H9 (cell line): ENCODE data around the gene MT1X. TPM values are rescaled to one million over a fixed set of nuclear protein-coding genes. Genes with fewer than 3 reads are reported as not detected.

Experiments used
- DNase-seq: peaks from one replicate; pipeline ENCODE4 v3.0.0-alpha.2; 2017
- H2AFZ ChIP-seq: one replicate; pipeline ENCODE4 v1.6.1; 2013; ENCODE audit warnings: mild to moderate bottlenecking, low read length, control low read depth, moderate library complexity
- H2AK5ac ChIP-seq: 2 replicates; pipeline ENCODE4 v1.6.1; 2013; ENCODE audit warnings: low read length, control low read depth, mixed read lengths; ENCODE audit not compliant: insufficient read length
- H2BK120ac ChIP-seq: one replicate; pipeline ENCODE4 v1.6.1; 2013; ENCODE audit warnings: low read depth, mild to moderate bottlenecking, low read length, control low read depth, inconsistent platforms; ENCODE audit not compliant: poor library complexity, severe bottlenecking
- H2BK12ac ChIP-seq: 2 replicates; pipeline ENCODE4 v1.6.1; 2013; ENCODE audit warnings: low read length, control low read depth, mixed read lengths, low read depth; ENCODE audit not compliant: insufficient read length
- H2BK15ac ChIP-seq: 2 replicates; pipeline ENCODE4 v1.6.1; 2013; ENCODE audit warnings: low read depth, low read length, control low read depth
- H2BK20ac ChIP-seq: one replicate; pipeline ENCODE4 v1.6.1; 2013; ENCODE audit warnings: low read depth, mild to moderate bottlenecking, low read length, control low read depth, inconsistent platforms; ENCODE audit not compliant: poor library complexity, severe bottlenecking
- H2BK5ac ChIP-seq: 2 replicates; pipeline ENCODE4 v1.6.1; 2013; ENCODE audit warnings: low read length, control low read depth, mixed read lengths; ENCODE audit not compliant: insufficient read length
- H3K14ac ChIP-seq: 2 replicates; pipeline ENCODE4 v1.6.1; 2013; ENCODE audit warnings: low read length, control low read depth; ENCODE audit not compliant: insufficient read depth
- H3K18ac ChIP-seq: 2 replicates; pipeline ENCODE4 v1.6.1; 2013; ENCODE audit warnings: low read depth, mild to moderate bottlenecking, mixed read lengths, low read length, control low read depth; ENCODE audit not compliant: insufficient read length
- H3K23ac ChIP-seq: 2 replicates; pipeline ENCODE4 v1.6.1; 2013; ENCODE audit warnings: low read length, control low read depth, mixed read lengths, low read depth; ENCODE audit not compliant: insufficient read length
- H3K23me2 ChIP-seq: 2 replicates; pipeline ENCODE4 v1.6.1; 2013; ENCODE audit warnings: low read depth, mild to moderate bottlenecking, mixed read lengths, low read length, control low read depth; ENCODE audit not compliant: insufficient read length, poor library complexity, severe bottlenecking
- H3K27ac ChIP-seq: 2 replicates; pipeline ENCODE4 v1.5.1; 2013; ENCODE audit warnings: low read length, control low read depth, mixed read lengths, low read depth; ENCODE audit not compliant: insufficient read length
- H3K27me3 ChIP-seq: 2 replicates; pipeline ENCODE4 v1.6.1; 2013; ENCODE audit warnings: low read length, control low read depth, inconsistent platforms; ENCODE audit not compliant: insufficient read depth
- H3K4ac ChIP-seq: 2 replicates; pipeline ENCODE4 v1.6.1; 2013; ENCODE audit warnings: low read depth, mild to moderate bottlenecking, control low read depth, inconsistent platforms, low read length, moderate library complexity
- H3K4me1 ChIP-seq: 2 replicates; pipeline ENCODE4 v1.6.1; 2013; ENCODE audit warnings: low read length, control low read depth, inconsistent platforms; ENCODE audit not compliant: insufficient read depth
- H3K4me2 ChIP-seq: 2 replicates; pipeline ENCODE4 v1.6.1; 2013; ENCODE audit warnings: low read length, control low read depth, mixed read lengths; ENCODE audit not compliant: insufficient read length, insufficient read depth
- H3K56ac ChIP-seq: 2 replicates; pipeline ENCODE4 v1.6.1; 2013; ENCODE audit warnings: low read depth, mild to moderate bottlenecking, mixed read lengths, low read length, control low read depth; ENCODE audit not compliant: insufficient read length
- H3K79me1 ChIP-seq: 2 replicates; pipeline ENCODE4 v1.6.1; 2013; ENCODE audit warnings: low read depth, mild to moderate bottlenecking, moderate library complexity, low read length, control low read depth, inconsistent platforms; ENCODE audit not compliant: insufficient read depth, poor library complexity, severe bottlenecking
- H3K79me2 ChIP-seq: 2 replicates; pipeline ENCODE4 v1.6.1; 2013; ENCODE audit warnings: low read length, control low read depth, inconsistent platforms; ENCODE audit not compliant: insufficient read depth
- H3K9ac ChIP-seq: 2 replicates; pipeline ENCODE4 v1.6.1; 2013; ENCODE audit warnings: low read length, control low read depth, mixed read lengths; ENCODE audit not compliant: insufficient read length; ENCODE audit errors: extremely low read depth
- H3K9me3 ChIP-seq: one replicate; pipeline ENCODE4 v1.6.1; 2013; ENCODE audit warnings: low read depth, low read length, inconsistent platforms; ENCODE audit not compliant: control insufficient read depth
- H3T11ph ChIP-seq: one replicate; pipeline ENCODE4 v1.6.1; 2013; ENCODE audit warnings: mild to moderate bottlenecking, low read length, control low read depth, inconsistent platforms
- H4K20me1 ChIP-seq: one replicate; pipeline ENCODE4 v1.6.1; 2013; ENCODE audit not compliant: control insufficient read depth, insufficient read length, insufficient read depth
- H4K5ac ChIP-seq: 2 replicates; pipeline ENCODE4 v1.6.1; 2013; ENCODE audit warnings: low read depth, mild to moderate bottlenecking, mixed read lengths, low read length, control low read depth; ENCODE audit not compliant: insufficient read length
- H4K8ac ChIP-seq: replicated peaks from 2 replicates; pipeline ENCODE4 v1.6.1; 2013; ENCODE audit warnings: low read length, control low read depth, mixed read lengths, low read depth; ENCODE audit not compliant: insufficient read length
- H4K91ac ChIP-seq: 2 replicates; pipeline ENCODE4 v1.6.1; 2013; ENCODE audit warnings: low read depth, mild to moderate bottlenecking, moderate library complexity, mixed read lengths, low read length, control low read depth; ENCODE audit not compliant: insufficient read length
- H3K27ac Mint-ChIP-seq, 3 experiments: 2 replicates in 2 of 3; 3 replicates in 1 of 3; pipeline ENCODE4 v1.8.0; 2020 to 2021; ENCODE audit warnings: mixed read lengths in 3 of 3, mild to moderate bottlenecking in 1 of 3, moderate library complexity in 1 of 3
- H3K27me3 Mint-ChIP-seq: 2 replicates; pipeline ENCODE4 v1.8.0; 2021; ENCODE audit warnings: low read depth, mild to moderate bottlenecking, moderate library complexity, mixed read lengths
- H3K36me3 Mint-ChIP-seq, 3 experiments: 2 replicates in 2 of 3; 3 replicates in 1 of 3; pipeline ENCODE4 v1.8.0; 2020 to 2021; ENCODE audit warnings: low read depth in 3 of 3, mixed read lengths in 3 of 3; ENCODE audit not compliant: insufficient read depth in 1 of 3
- H3K4me1 Mint-ChIP-seq, 2 experiments: 2 replicates each; pipeline ENCODE4 v1.8.0; 2020; ENCODE audit warnings: mixed read lengths in 2 of 2
- H3K4me3 Mint-ChIP-seq, 2 experiments: 2 replicates in 1 of 2; 3 replicates in 1 of 2; pipeline ENCODE4 v1.8.0; 2020 to 2021; ENCODE audit warnings: mild to moderate bottlenecking in 2 of 2, mixed read lengths in 2 of 2, moderate library complexity in 1 of 2
- H3K9me3 Mint-ChIP-seq, 2 experiments: 2 replicates in 1 of 2; 3 replicates in 1 of 2; pipeline ENCODE4 v1.8.0; 2020; ENCODE audit warnings: mild to moderate bottlenecking in 2 of 2, mixed read lengths in 2 of 2, moderate library complexity in 1 of 2
- WGBS: extraction: QIAGEN DNeasy Blood & Tissue Kit; methylation state at CpG from one replicate; pipeline ENCODE4 v1.1.7; 2013; ENCODE audit warnings: missing lambda C conversion rate, low lambda C conversion rate, mixed read lengths; ENCODE audit not compliant: insufficient read length; ENCODE audit errors: extremely low coverage; 5-methylcytosine and 5-hydroxymethylcytosine counted together
- total RNA-seq: library from RNA; stranded (reverse); gene quantifications from 2 replicates; pipeline ENCODE4 v1.2.1, GENCODE V29; 2021
- TF ChIP-seq, protein P1 (sequence below): fragments of 200-600 bp; sonication (generic); conservative IDR thresholded peaks from 3 replicates; pipeline ENCODE4 v1.8.0; 2021; ENCODE audit warnings: antibody characterized with exemption, mild to moderate bottlenecking

The MT1X gene
- total RNA-seq, 1 experiment from 2014 or later: 32.1 TPM

DNA sequence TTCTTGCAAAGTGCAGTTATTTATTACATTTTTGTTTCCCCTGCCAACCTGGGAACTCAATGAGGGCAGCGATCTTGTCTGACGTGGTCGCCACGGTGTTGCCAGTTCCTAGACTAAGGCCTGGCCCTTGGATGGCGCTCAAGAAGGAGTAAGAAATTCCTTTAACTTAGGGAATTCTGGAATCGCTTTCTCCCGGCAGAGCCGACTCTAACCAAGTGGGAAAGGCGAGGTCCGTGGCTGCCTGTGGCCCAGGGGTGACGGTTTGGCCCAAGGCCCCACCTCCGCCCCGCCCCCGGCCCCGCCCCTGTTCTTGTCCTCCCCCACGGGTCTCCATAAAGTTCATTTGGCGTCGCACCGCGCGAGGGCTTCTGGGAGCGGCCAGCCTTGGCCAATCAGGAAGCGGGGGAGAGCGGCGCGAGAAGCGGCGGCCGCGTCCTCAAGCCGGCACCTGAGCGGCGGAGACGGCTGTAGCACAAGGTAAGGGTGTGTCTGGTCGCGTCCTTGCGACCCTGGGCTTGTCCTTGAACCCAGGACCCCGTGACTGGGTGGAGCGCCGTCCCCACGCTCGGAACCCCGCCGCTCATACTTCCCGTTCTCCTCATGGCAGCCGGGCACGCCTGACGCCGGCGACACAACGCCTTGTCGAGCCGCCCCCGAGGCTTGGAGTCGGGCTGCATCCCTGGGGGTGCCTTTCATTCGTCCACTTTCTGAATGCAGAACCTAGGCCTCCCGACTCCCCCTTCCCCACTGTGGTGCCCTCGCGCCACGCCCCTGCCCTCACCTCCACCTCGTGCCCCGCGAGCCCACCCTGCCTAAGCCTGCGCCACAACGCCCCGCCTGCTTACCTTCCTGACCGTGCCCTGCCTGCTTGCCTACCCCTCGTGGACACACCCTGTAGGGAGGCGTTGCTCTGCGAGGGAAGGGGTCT lies 47.7 kb downstream of the MT1X start, which contains the start of gene NUP93:
NUP93 (plus strand) TSS at position 395 of the 928 bp plus-strand sequence. CDS start 18,119 bp downstream, outside the sequence.
- peaks cover 11% of the 10 kb centered on the region for H3K23me2 ChIP-seq
- H3K27ac ChIP-seq: no peak within 1 kb of the TSS
- peak within 1 kb of the TSS; percentile 90 for H3K18ac ChIP-seq
- H3K9me3 Mint-ChIP-seq: no peaks in the 10 kb centered on the region
- H3K14ac ChIP-seq: peak within 1 kb of the TSS; percentile 90
- H2AFZ ChIP-seq: no peak within 1 kb of the TSS
- H3K4me3 Mint-ChIP-seq: no peak within 1 kb of the TSS; a peak in 1 of 5 replicates
- H4K20me1 ChIP-seq: no peaks in the 10 kb centered on the region
- peaks cover 20% of the 10 kb centered on the region for H3K79me1 ChIP-seq
- WGBS: no CpG with 5 or more reads among the region's 70 CpGs
- no peaks in the 10 kb centered on the region; the same call in 1 of the 2 replicates for H3K4me1 ChIP-seq
- H2BK15ac ChIP-seq: no peak within 1 kb of the TSS; the same call in 1 of the 2 replicates
- H3K27ac Mint-ChIP-seq: peak within 1 kb of the TSS; percentile 1 to 89 (median 37)
- no peak within 1 kb of the TSS for H2BK20ac ChIP-seq
- peaks cover 15 to 17% of the 10 kb centered on the region in 2 experiments for H3K4me1 Mint-ChIP-seq
- H3K9ac ChIP-seq: peak within 1 kb of the TSS; percentile 92
- H3K27me3 ChIP-seq: no peaks in the 10 kb centered on the region
- no peak within 1 kb of the TSS for H3T11ph ChIP-seq
- H2AK5ac ChIP-seq: no peak within 1 kb of the TSS
- peak; percentile 93 for DNase-seq
- H3K9me3 ChIP-seq: no peaks in the 10 kb centered on the region
- peak within 1 kb of the TSS; percentile 10 for H4K5ac ChIP-seq
- H2BK120ac ChIP-seq: no peak within 1 kb of the TSS
- H3K56ac ChIP-seq: peak within 1 kb of the TSS; percentile 4
- peaks cover 33% of the 10 kb centered on the region; the same call in 1 of the 2 replicates for H3K79me2 ChIP-seq
- peak within 1 kb of the TSS; percentile 81 for H3K4me2 ChIP-seq
- no peak within 1 kb of the TSS for H3K23ac ChIP-seq
- no peak within 1 kb of the TSS for H2BK12ac ChIP-seq
- H4K8ac ChIP-seq: peak within 1 kb of the TSS; percentile 61
- no peaks in the 10 kb centered on the region for H3K36me3 Mint-ChIP-seq
- H3K4ac ChIP-seq: no peak within 1 kb of the TSS; the same call in 1 of the 2 replicates
- no peak within 1 kb of the TSS for H4K91ac ChIP-seq
- no peak within 1 kb of the TSS for H2BK5ac ChIP-seq
- TF ChIP-seq, protein P1, sequence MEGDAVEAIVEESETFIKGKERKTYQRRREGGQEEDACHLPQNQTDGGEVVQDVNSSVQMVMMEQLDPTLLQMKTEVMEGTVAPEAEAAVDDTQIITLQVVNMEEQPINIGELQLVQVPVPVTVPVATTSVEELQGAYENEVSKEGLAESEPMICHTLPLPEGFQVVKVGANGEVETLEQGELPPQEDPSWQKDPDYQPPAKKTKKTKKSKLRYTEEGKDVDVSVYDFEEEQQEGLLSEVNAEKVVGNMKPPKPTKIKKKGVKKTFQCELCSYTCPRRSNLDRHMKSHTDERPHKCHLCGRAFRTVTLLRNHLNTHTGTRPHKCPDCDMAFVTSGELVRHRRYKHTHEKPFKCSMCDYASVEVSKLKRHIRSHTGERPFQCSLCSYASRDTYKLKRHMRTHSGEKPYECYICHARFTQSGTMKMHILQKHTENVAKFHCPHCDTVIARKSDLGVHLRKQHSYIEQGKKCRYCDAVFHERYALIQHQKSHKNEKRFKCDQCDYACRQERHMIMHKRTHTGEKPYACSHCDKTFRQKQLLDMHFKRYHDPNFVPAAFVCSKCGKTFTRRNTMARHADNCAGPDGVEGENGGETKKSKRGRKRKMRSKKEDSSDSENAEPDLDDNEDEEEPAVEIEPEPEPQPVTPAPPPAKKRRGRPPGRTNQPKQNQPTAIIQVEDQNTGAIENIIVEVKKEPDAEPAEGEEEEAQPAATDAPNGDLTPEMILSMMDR: no peak
- no peaks in the 10 kb centered on the region for H3K27me3 Mint-ChIP-seq
